ENCODE measurements around the gene DPYSL5.

GRCh38 chr2:26885651-26886329 lies 37.9 kb downstream of the DPYSL5 start:
- TF ChIP-seq POLR2A (IDR thresholded peaks at IDR 0.05) = no peak
- no peak for TF ChIP-seq CTCF (IDR thresholded peaks at IDR 0.05)

Measured in right lobe of liver (tissue), 4 donors.